ENCODE data around the gene NXPH4.

NXPH4 gene

DNA sequence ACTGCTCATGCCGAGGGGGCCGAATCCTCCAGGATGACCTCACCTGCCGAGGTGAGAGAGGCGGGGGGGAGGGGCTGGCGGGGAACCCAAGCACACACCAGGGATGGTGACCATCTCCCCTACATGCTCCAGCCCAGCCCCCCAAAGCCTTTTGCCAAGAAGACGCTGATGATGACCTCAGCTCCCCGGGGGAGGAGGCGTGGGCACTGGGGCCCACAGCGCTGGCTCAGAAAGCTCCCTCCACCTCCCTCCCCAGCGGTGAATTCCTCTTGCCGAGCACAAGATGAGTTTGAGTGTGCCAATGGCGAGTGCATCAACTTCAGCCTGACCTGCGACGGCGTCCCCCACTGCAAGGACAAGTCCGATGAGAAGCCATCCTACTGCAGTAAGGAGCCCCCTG lies 23.7 kb upstream of the NXPH4 start:
- DNase-seq: no peak
- no peak overlapping the region for H3K4ac ChIP-seq (ENCODE audit: low read depth, low read length)
- H2BK120ac ChIP-seq (ENCODE audit: insufficient read depth, low read length, poor library complexity): no peak overlapping the region
- H3K4me3 ChIP-seq (ENCODE audit: low read depth, low read length): no peak overlapping the region
- H3K23ac ChIP-seq (ENCODE audit: low read length): no peak overlapping the region
- no peak overlapping the region for H2AK5ac ChIP-seq (ENCODE audit: low read length)
- no peaks in the 10 kb centered on the region for H3K79me1 ChIP-seq (ENCODE audit: low read length)
- no CpG with 5 or more reads among the region's 16 CpGs for WGBS (ENCODE audit: extremely low coverage, insufficient coverage, insufficient read length)
- peaks cover 12% of the 10 kb centered on the region for H3K9me3 ChIP-seq (ENCODE audit: insufficient read depth, low read depth, low read length)
- H3K18ac ChIP-seq (ENCODE audit: low read length): no peak overlapping the region
- no peak overlapping the region for H2BK5ac ChIP-seq (ENCODE audit: low read depth, low read length, poor library complexity)
- no peaks in the 10 kb centered on the region for H3K4me1 ChIP-seq (ENCODE audit: control insufficient read depth in 1 of 2, insufficient read depth in 2 of 2, low read length in 2 of 2)
- no peak overlapping the region for H3K4me2 ChIP-seq (ENCODE audit: low read length)
- H4K12ac ChIP-seq (ENCODE audit: low read depth, low read length): no peak overlapping the region
- H3K27me3 ChIP-seq (ENCODE audit: insufficient read depth, low read length): no peaks in the 10 kb centered on the region
- H4K8ac ChIP-seq (ENCODE audit: low read depth, low read length): no peak overlapping the region
- H3K9ac ChIP-seq (ENCODE audit: low read length): no peak overlapping the region
- no peak overlapping the region for H3K14ac ChIP-seq (ENCODE audit: low read length)
- H3K27ac ChIP-seq (ENCODE audit: low read depth, low read length): no peak overlapping the region
- H3K36me3 ChIP-seq (ENCODE audit: control insufficient read depth in 1 of 2, insufficient read depth in 2 of 2, low read length in 2 of 2): peaks cover 100% of the 10 kb centered on the region in 2 experiments
- H4K91ac ChIP-seq (ENCODE audit: low read depth, low read length): no peak overlapping the region
- no peak overlapping the region for H2AFZ ChIP-seq (ENCODE audit: insufficient read depth, low read length, poor library complexity)
- H2BK12ac ChIP-seq (ENCODE audit: low read length): no peak overlapping the region
- no peaks in the 10 kb centered on the region for H3K79me2 ChIP-seq (ENCODE audit: control insufficient read depth, insufficient read depth, low read length, poor library complexity)

DNA sequence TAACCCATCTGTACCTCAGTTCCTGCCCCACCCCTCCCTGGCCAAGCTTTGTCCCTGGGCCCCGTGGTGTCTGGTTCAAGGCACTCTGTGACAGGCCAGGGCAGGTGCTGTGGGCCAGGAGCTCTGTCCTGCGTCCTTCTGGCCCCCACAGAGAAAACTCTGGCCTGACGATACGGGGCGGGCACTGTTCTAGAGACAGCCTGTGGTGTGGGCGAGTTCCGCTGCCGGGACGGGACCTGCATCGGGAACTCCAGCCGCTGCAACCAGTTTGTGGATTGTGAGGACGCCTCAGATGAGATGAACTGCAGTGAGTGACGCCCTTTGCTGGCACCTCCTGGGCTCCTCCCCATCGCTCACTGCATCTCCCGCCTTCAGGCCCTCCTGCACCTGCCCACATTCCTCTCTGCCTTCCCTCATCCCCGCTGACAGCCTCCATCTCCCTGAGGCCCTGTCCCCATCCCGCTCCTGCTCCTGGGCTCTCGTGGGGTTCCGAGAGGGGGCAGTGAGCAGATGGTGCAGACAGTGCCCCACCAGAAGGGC lies 22.8 kb upstream of the NXPH4 start:
- no peak overlapping the region for H2BK5ac ChIP-seq (ENCODE audit: low read depth, low read length, poor library complexity)
- no peaks in the 10 kb centered on the region for H3K79me2 ChIP-seq (ENCODE audit: control insufficient read depth, insufficient read depth, low read length, poor library complexity)
- no peak overlapping the region for H4K12ac ChIP-seq (ENCODE audit: low read depth, low read length)
- H2BK120ac ChIP-seq (ENCODE audit: insufficient read depth, low read length, poor library complexity): no peak overlapping the region
- no peak overlapping the region for H2AK5ac ChIP-seq (ENCODE audit: low read length)
- H3K4ac ChIP-seq (ENCODE audit: low read depth, low read length): no peak overlapping the region
- WGBS (ENCODE audit: extremely low coverage, insufficient coverage, insufficient read length): no CpG with 5 or more reads among the region's 19 CpGs
- peaks cover 100% of the 10 kb centered on the region in 2 experiments for H3K36me3 ChIP-seq (ENCODE audit: control insufficient read depth in 1 of 2, insufficient read depth in 2 of 2, low read length in 2 of 2)
- no peak overlapping the region for H3K4me2 ChIP-seq (ENCODE audit: low read length)
- H3K27ac ChIP-seq (ENCODE audit: low read depth, low read length): no peak overlapping the region
- H3K14ac ChIP-seq (ENCODE audit: low read length): no peak overlapping the region
- no peak overlapping the region for H2BK12ac ChIP-seq (ENCODE audit: low read length)
- H3K27me3 ChIP-seq (ENCODE audit: insufficient read depth, low read length): no peaks in the 10 kb centered on the region
- H3K9ac ChIP-seq (ENCODE audit: low read length): no peak overlapping the region
- H3K18ac ChIP-seq (ENCODE audit: low read length): no peak overlapping the region
- peaks cover 12% of the 10 kb centered on the region for H3K9me3 ChIP-seq (ENCODE audit: insufficient read depth, low read depth, low read length)
- H3K4me3 ChIP-seq (ENCODE audit: low read depth, low read length): no peak overlapping the region
- H4K8ac ChIP-seq (ENCODE audit: low read depth, low read length): no peak overlapping the region
- no peaks in the 10 kb centered on the region for H3K4me1 ChIP-seq (ENCODE audit: control insufficient read depth in 1 of 2, insufficient read depth in 2 of 2, low read length in 2 of 2)
- no peak overlapping the region for H4K91ac ChIP-seq (ENCODE audit: low read depth, low read length)
- DNase-seq: no peak
- H2AFZ ChIP-seq (ENCODE audit: insufficient read depth, low read length, poor library complexity): no peak overlapping the region
- no peaks in the 10 kb centered on the region for H3K79me1 ChIP-seq (ENCODE audit: low read length)
- no peak overlapping the region for H3K23ac ChIP-seq (ENCODE audit: low read length)

DNA sequence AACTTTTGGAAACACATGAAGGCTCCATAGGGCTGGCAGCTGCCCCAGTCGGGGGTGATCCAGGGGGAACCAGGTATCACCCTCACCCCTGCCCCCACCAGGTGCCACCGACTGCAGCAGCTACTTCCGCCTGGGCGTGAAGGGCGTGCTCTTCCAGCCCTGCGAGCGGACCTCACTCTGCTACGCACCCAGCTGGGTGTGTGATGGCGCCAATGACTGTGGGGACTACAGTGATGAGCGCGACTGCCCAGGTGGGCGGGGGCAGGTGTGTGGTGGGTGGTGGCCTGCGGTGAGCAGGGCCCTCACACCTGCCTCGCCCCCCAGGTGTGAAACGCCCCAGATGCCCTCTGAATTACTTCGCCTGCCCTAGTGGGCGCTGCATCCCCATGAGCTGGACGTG lies 22.3 kb upstream of the NXPH4 start:
- H3K9me3 ChIP-seq (ENCODE audit: insufficient read depth, low read depth, low read length): peaks cover 12% of the 10 kb centered on the region
- no peak overlapping the region for H3K4me2 ChIP-seq (ENCODE audit: low read length)
- H3K79me1 ChIP-seq (ENCODE audit: low read length): no peaks in the 10 kb centered on the region
- H3K4me3 ChIP-seq (ENCODE audit: low read depth, low read length): no peak overlapping the region
- H3K27ac ChIP-seq (ENCODE audit: low read depth, low read length): no peak overlapping the region
- DNase-seq: no peak
- WGBS (ENCODE audit: extremely low coverage, insufficient coverage, insufficient read length): no CpG with 5 or more reads among the region's 18 CpGs
- H3K36me3 ChIP-seq (ENCODE audit: control insufficient read depth in 1 of 2, insufficient read depth in 2 of 2, low read length in 2 of 2): peaks cover 100% of the 10 kb centered on the region in 2 experiments
- H2BK5ac ChIP-seq (ENCODE audit: low read depth, low read length, poor library complexity): no peak overlapping the region
- no peak overlapping the region for H2AK5ac ChIP-seq (ENCODE audit: low read length)
- H2BK12ac ChIP-seq (ENCODE audit: low read length): no peak overlapping the region
- no peak overlapping the region for H2AFZ ChIP-seq (ENCODE audit: insufficient read depth, low read length, poor library complexity)
- no peak overlapping the region for H2BK120ac ChIP-seq (ENCODE audit: insufficient read depth, low read length, poor library complexity)
- no peak overlapping the region for H3K14ac ChIP-seq (ENCODE audit: low read length)
- no peak overlapping the region for H3K23ac ChIP-seq (ENCODE audit: low read length)
- no peaks in the 10 kb centered on the region for H3K79me2 ChIP-seq (ENCODE audit: control insufficient read depth, insufficient read depth, low read length, poor library complexity)
- H4K12ac ChIP-seq (ENCODE audit: low read depth, low read length): no peak overlapping the region
- no peak overlapping the region for H3K9ac ChIP-seq (ENCODE audit: low read length)
- no peak overlapping the region for H4K91ac ChIP-seq (ENCODE audit: low read depth, low read length)
- H3K27me3 ChIP-seq (ENCODE audit: insufficient read depth, low read length): no peaks in the 10 kb centered on the region
- no peak overlapping the region for H3K18ac ChIP-seq (ENCODE audit: low read length)
- no peaks in the 10 kb centered on the region for H3K4me1 ChIP-seq (ENCODE audit: control insufficient read depth in 1 of 2, insufficient read depth in 2 of 2, low read length in 2 of 2)
- H3K4ac ChIP-seq (ENCODE audit: low read depth, low read length): no peak overlapping the region
- no peak overlapping the region for H4K8ac ChIP-seq (ENCODE audit: low read depth, low read length)

DNA sequence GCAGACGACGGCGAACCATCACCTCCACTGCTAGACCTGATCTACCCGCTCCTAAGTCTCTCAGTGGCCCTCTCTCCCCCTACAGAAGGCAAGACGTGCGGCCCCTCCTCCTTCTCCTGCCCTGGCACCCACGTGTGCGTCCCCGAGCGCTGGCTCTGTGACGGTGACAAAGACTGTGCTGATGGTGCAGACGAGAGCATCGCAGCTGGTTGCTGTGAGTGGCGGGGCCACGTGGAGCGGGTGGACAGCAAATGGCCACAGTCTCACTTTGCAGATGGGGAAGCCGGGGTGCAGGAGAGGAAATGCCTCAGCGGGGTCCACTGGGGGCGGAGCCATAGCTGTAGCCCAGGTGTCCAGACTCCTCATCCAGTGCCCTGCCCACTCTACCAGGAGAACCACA lies 21.4 kb upstream of the NXPH4 start:
- Histone ChIP-seq H3K4me1 (ENCODE audit: control insufficient read depth in 1 of 2, insufficient read depth in 2 of 2, low read length in 2 of 2) (no peaks in the 10 kb centered on the region), H3K27ac (ENCODE audit: low read depth, low read length) (no peak overlapping the region), H3K9me3 (ENCODE audit: insufficient read depth, low read depth, low read length) (peaks cover 12% of the 10 kb centered on the region), H3K4ac (ENCODE audit: low read depth, low read length) (no peak overlapping the region), H3K79me2 (ENCODE audit: control insufficient read depth, insufficient read depth, low read length, poor library complexity) (no peaks in the 10 kb centered on the region), H3K4me3 (ENCODE audit: low read depth, low read length) (no peak overlapping the region), H2BK5ac (ENCODE audit: low read depth, low read length, poor library complexity) (no peak overlapping the region), H4K91ac (ENCODE audit: low read depth, low read length) (no peak overlapping the region), H3K14ac (ENCODE audit: low read length) (no peak overlapping the region), H2AFZ (ENCODE audit: insufficient read depth, low read length, poor library complexity) (no peak overlapping the region), H3K18ac (ENCODE audit: low read length) (no peak overlapping the region), H3K36me3 (ENCODE audit: control insufficient read depth in 1 of 2, insufficient read depth in 2 of 2, low read length in 2 of 2) (peaks cover 100% of the 10 kb centered on the region in 2 experiments), H3K79me1 (ENCODE audit: low read length) (no peaks in the 10 kb centered on the region), H2BK120ac (ENCODE audit: insufficient read depth, low read length, poor library complexity) (no peak overlapping the region), H4K8ac (ENCODE audit: low read depth, low read length) (no peak overlapping the region), H2AK5ac (ENCODE audit: low read length) (no peak overlapping the region), H2BK12ac (ENCODE audit: low read length) (no peak overlapping the region), H3K9ac (ENCODE audit: low read length) (no peak overlapping the region), H3K27me3 (ENCODE audit: insufficient read depth, low read length) (no peaks in the 10 kb centered on the region), H3K4me2 (ENCODE audit: low read length) (no peak overlapping the region), H4K12ac (ENCODE audit: low read depth, low read length) (no peak overlapping the region), H3K23ac (ENCODE audit: low read length) (no peak overlapping the region)
- DNase-seq: no peak
- no CpG with 5 or more reads among the region's 19 CpGs for WGBS (ENCODE audit: extremely low coverage, insufficient coverage, insufficient read length)
